A549 (cell line): ENCODE measurements around the gene SPATA31E1. TPM values are rescaled to one million over a fixed set of nuclear protein-coding genes. Genes with fewer than 3 reads are reported as not detected.

Experiments
- ATAC-seq, 2 experiments: fragments of 200-7000 bp in 1 of 2; fragments of >200 bp in 1 of 2; cut with Nextera tagmentation in 1 of 2; cut with Tn5 transposase in 1 of 2; 3 replicates each; pipeline versions ENCODE4 v1.8.0 to v1.9.1; 2018 to 2020; ENCODE audit warnings: mild to moderate bottlenecking in 1 of 2, moderate library complexity in 1 of 2
- CTCF ChIA-PET: fragments of 300-600 bp; sonication (Branson Sonifier 250); formaldehyde crosslinking; extraction: SDS; loops from one replicate; lab custom pipeline; 2021; ENCODE audit warnings: antibody characterized with exemption, inconsistent platforms; lab: Yijun Ruan, JAX
- POLR2A ChIA-PET: fragments of 350-600 bp; formaldehyde crosslinking; extraction: SDS; loops from one replicate; lab custom pipeline; 2021; ENCODE audit warnings: antibody characterized with exemption, inconsistent platforms; lab: Yijun Ruan, JAX
- DNase-seq, 2 experiments: peaks; one replicate each; pipeline versions ENCODE4 v3.0.0 to v3.0.0-alpha.2; 2011 to 2016; ENCODE audit warnings: low read depth in 1 of 2, low spot score in 1 of 2
- FAIRE-seq: peaks from 2 replicates; lab custom pipeline; 2011; peaks lifted over from hg19 to GRCh38; lab: Jason Lieb, UNC
- H3K27ac ChIP-seq, 2 experiments: fragments of >200 bp; sonication (Bioruptor Twin); formaldehyde crosslinking; 3 replicates each; pipeline ENCODE4 v1.5.1; 2016 to 2017
- H3K4me1 ChIP-seq: fragments of >200 bp; sonication (Bioruptor Twin); formaldehyde crosslinking; 3 replicates; pipeline ENCODE4 v1.6.1; 2016
- H3K4me2 ChIP-seq: fragments of >200 bp; sonication (Bioruptor Twin); formaldehyde crosslinking; 3 replicates; pipeline ENCODE4 v1.6.1; 2016
- H3K4me3 ChIP-seq: fragments of >200 bp; sonication (Bioruptor Twin); formaldehyde crosslinking; 3 replicates; pipeline ENCODE4 v1.5.1; 2016
- H3K9me3 ChIP-seq: fragments of >200 bp; sonication (Bioruptor Twin); formaldehyde crosslinking; 3 replicates; pipeline ENCODE4 v1.6.1; 2016
- CBX8 ChIP-seq: fragments of 200-600 bp; sonication (generic); IDR thresholded peaks from 2 replicates; pipeline ENCODE4 v1.6.1; 2016
- CHD2 ChIP-seq: fragments of 150-350 bp; IDR thresholded peaks from 2 replicates; pipeline ENCODE4 v1.6.1; 2014; ENCODE audit warnings: low read length; ENCODE audit not compliant: partially characterized antibody
- EHF ChIP-seq: fragments of 250-450 bp; sonication (Bioruptor Pico); IDR thresholded peaks from 2 replicates; pipeline ENCODE4 v1.5.0; 2020; ENCODE audit warnings: mild to moderate bottlenecking
- FOSB ChIP-seq: fragments of 250-450 bp; sonication (Bioruptor Pico); IDR thresholded peaks from 2 replicates; pipeline ENCODE4 v1.5.0; 2020; ENCODE audit warnings: mild to moderate bottlenecking, moderate library complexity
- FOSL2 ChIP-seq, 2 experiments: fragments of 450-650 bp in 1 of 2; fragments of >200 bp in 1 of 2; sonication (Bioruptor Twin) in 1 of 2; formaldehyde crosslinking; IDR thresholded peaks; 2 replicates each; pipeline versions ENCODE4 v1.5.0 to v1.6.1; 2016 to 2020; ENCODE audit warnings: mild to moderate bottlenecking in 1 of 2, moderate library complexity in 1 of 2
- FOXS1 ChIP-seq: fragments of 250-450 bp; sonication (Bioruptor Pico); IDR thresholded peaks from 2 replicates; pipeline ENCODE4 v1.5.0; 2020; ENCODE audit warnings: mild to moderate bottlenecking, moderate library complexity
- HEYL ChIP-seq: fragments of 250-450 bp; sonication (Bioruptor Pico); IDR thresholded peaks from 2 replicates; pipeline ENCODE4 v1.8.0; 2021; ENCODE audit warnings: mild to moderate bottlenecking, moderate library complexity
- HOXB5 ChIP-seq: fragments of 250-450 bp; sonication (Bioruptor Pico); IDR thresholded peaks from 2 replicates; pipeline ENCODE4 v1.5.0; 2020; ENCODE audit warnings: mild to moderate bottlenecking, moderate library complexity
- JUNB ChIP-seq: fragments of >200 bp; sonication (Bioruptor Twin); formaldehyde crosslinking; IDR thresholded peaks from 2 replicates; pipeline ENCODE4 v1.6.1; 2016
- KDM1A ChIP-seq: fragments of 200-600 bp; sonication (generic); IDR thresholded peaks from 2 replicates; pipeline ENCODE4 v1.6.1; 2016; ENCODE audit warnings: low read depth, mild to moderate bottlenecking
- MAFK ChIP-seq: fragments of 450-650 bp; IDR thresholded peaks from 2 replicates; pipeline ENCODE4 v1.6.1; 2014; ENCODE audit not compliant: partially characterized antibody
- NFE2L2 ChIP-seq: fragments of 150-350 bp; conservative IDR thresholded peaks from 2 replicates; pipeline ENCODE4 v1.6.1; 2014; ENCODE audit warnings: low read length
- NPAS2 ChIP-seq: fragments of 250-450 bp; sonication (Bioruptor Pico); IDR thresholded peaks from 2 replicates; pipeline ENCODE4 v1.8.0; 2022; ENCODE audit warnings: mild to moderate bottlenecking, moderate library complexity, borderline replicate concordance
- NR3C1 ChIP-seq: fragments of >200 bp; sonication (Bioruptor Twin); formaldehyde crosslinking; IDR thresholded peaks from 3 replicates; pipeline ENCODE4 v1.6.1; 2017
- PHF8 ChIP-seq: fragments of 200-600 bp; sonication (generic); IDR thresholded peaks from 2 replicates; pipeline ENCODE4 v1.6.1; 2016; ENCODE audit warnings: low read depth, mild to moderate bottlenecking, antibody characterized with exemption, moderate library complexity, borderline replicate concordance
- POLR2A ChIP-seq: IDR thresholded peaks from 2 replicates; pipeline ENCODE4 v1.6.1; 2012; ENCODE audit warnings: mild to moderate bottlenecking, low read length
- RARB ChIP-seq: fragments of 250-450 bp; sonication (Bioruptor Pico); IDR thresholded peaks from 2 replicates; pipeline ENCODE4 v1.8.0; 2021; ENCODE audit warnings: mild to moderate bottlenecking, moderate library complexity
- RCOR1 ChIP-seq: fragments of 150-350 bp; IDR thresholded peaks from 2 replicates; pipeline ENCODE4 v1.6.1; 2014; ENCODE audit warnings: antibody characterized with exemption, low read length, low read depth
- RFX5 ChIP-seq: fragments of 450-650 bp; IDR thresholded peaks from 2 replicates; pipeline ENCODE4 v1.7.1; 2014; ENCODE audit warnings: antibody characterized with exemption, mild to moderate bottlenecking, moderate library complexity
- RNF2 ChIP-seq: fragments of 200-600 bp; sonication (generic); IDR thresholded peaks from 2 replicates; pipeline ENCODE4 v1.6.1; 2016; ENCODE audit warnings: low read depth, mild to moderate bottlenecking, antibody characterized with exemption, moderate library complexity, borderline replicate concordance
- TP53 ChIP-seq: fragments of 250-450 bp; sonication (Bioruptor Pico); IDR thresholded peaks from 2 replicates; pipeline ENCODE4 v1.5.0; 2021; ENCODE audit warnings: mild to moderate bottlenecking, moderate library complexity
- ZC3H11A ChIP-seq: fragments of 450-650 bp; IDR thresholded peaks from 2 replicates; pipeline ENCODE4 v1.6.1; 2014; ENCODE audit warnings: antibody characterized with exemption, mild to moderate bottlenecking
- ZFP36 ChIP-seq: fragments of 450-650 bp; IDR thresholded peaks from 2 replicates; pipeline ENCODE4 v1.6.1; 2014; ENCODE audit warnings: borderline replicate concordance; ENCODE audit not compliant: partially characterized antibody
- ZNF302 ChIP-seq: fragments of 250-450 bp; sonication (Bioruptor Pico); IDR thresholded peaks from 2 replicates; pipeline ENCODE4 v1.9.0; 2021; ENCODE audit warnings: inconsistent platforms, mild to moderate bottlenecking, moderate library complexity
- WGBS: methylation state at CpG from one replicate; pipeline ENCODE4 v1.1.6; 2017; ENCODE audit errors: missing lambda C conversion rate; 5-methylcytosine and 5-hydroxymethylcytosine counted together
- polyA plus RNA-seq, 4 experiments: library from polyadenylated mRNA; depleted of rRNA in 3 of 4; stranded (reverse); fragments of >200 nt; fragmentation: RNase III in 1 of 4; extraction: RNeasy Plus Mini Kit Qiagen cat#74134 plus additional on column Dnase treatment in 1 of 4; gene quantifications; 2 replicates in 3 of 4; 3 replicates in 1 of 4; pipeline ENCODE4 v1.2.3, GENCODE V29; 2011 to 2017
- TF ChIP-seq, protein P1 (sequence below): fragments of 150-350 bp; IDR thresholded peaks from 2 replicates; pipeline ENCODE4 v1.6.1; 2014; ENCODE audit warnings: low read depth, mild to moderate bottlenecking, low read length
- TF ChIP-seq, protein P2 (sequence below): fragments of 200-600 bp; sonication (generic); IDR thresholded peaks from 2 replicates; pipeline ENCODE4 v1.6.1; 2016; ENCODE audit warnings: antibody characterized with exemption, mild to moderate bottlenecking, moderate library complexity
- TF ChIP-seq, protein P3 (sequence below): fragments of 450-650 bp; IDR thresholded peaks from 2 replicates; pipeline ENCODE4 v1.6.1; 2014; ENCODE audit warnings: antibody characterized with exemption
- TF ChIP-seq, protein P4 (sequence below): fragments of 250-450 bp; sonication (Bioruptor Pico); IDR thresholded peaks from 2 replicates; pipeline ENCODE4 v1.5.0; 2020; ENCODE audit warnings: low read depth, mild to moderate bottlenecking, moderate library complexity

Gene SPATA31E1
- polyA plus RNA-seq, 2 of the 4 experiments (the other 2 are of a cell fraction), result not detected

DNA sequence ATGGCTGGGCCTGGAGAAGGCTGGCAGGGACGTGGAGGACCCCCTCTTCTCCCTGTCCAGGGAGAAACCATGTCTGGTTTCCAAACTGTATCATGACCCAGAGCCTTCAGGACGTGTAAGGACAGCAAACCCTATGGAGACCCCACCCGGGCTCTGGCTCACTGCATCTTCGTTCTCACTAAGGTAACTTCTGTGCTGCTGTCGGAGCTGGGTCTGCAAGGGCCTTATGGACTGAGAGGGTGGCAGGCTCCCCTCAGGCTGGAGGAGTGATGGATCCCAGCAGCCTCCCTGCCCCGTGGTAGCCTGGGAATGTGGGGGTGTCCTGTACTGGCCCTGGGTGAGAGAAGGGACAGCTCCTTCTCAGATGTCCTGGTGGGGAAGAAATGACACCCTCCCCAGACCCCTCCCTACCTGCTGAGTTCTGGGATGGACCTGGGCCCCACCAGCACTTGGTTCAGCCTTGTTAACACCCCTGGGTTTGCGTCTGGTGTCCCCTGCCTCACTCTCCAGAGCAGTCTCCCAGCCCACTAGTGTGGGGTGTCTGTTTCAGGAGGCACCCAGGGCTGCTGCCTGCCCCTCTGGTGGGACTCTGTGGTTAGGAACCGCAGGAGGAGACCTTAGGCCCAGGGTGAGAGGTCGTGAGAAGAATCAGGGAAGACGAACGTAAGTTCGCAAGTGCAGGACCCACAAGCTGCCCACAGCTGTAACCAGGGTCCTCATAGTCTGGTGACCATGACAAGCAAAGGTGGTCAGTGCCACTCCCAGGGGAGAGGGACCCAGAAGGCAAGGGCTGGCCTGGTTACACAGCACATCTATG lies 6.6 kb downstream of the SPATA31E1 start:
- TF ChIP-seq FOXS1, result no peak
- no peak for TF ChIP-seq CHD2
- no peak for TF ChIP-seq CBX8
- no peak for TF ChIP-seq TP53 (CRISPR knock-in tag)
- TF ChIP-seq FOSB (CRISPR knock-in tag), result no peak
- no peak for TF ChIP-seq HOXB5
- no peak for TF ChIP-seq ZFP36
- no peak for TF ChIP-seq RNF2
- TF ChIP-seq, protein P1, sequence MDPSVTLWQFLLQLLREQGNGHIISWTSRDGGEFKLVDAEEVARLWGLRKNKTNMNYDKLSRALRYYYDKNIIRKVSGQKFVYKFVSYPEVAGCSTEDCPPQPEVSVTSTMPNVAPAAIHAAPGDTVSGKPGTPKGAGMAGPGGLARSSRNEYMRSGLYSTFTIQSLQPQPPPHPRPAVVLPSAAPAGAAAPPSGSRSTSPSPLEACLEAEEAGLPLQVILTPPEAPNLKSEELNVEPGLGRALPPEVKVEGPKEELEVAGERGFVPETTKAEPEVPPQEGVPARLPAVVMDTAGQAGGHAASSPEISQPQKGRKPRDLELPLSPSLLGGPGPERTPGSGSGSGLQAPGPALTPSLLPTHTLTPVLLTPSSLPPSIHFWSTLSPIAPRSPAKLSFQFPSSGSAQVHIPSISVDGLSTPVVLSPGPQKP, result no peak
- no peak for TF ChIP-seq NR3C1
- TF ChIP-seq NPAS2, result no peak
- TF ChIP-seq ZC3H11A, result no peak
- no peak for TF ChIP-seq ZNF302
- 75% methylated on average over 10 of the region's 12 CpGs for WGBS
- ChIA-PET POLR2A (no interaction called here), CTCF (interaction anchor here (1.0 to 1.7 kb wide), 2 partner anchors 118 to 209 kb away, joined by 3 to 4 read pairs; no protein-coding TSS in a partner anchor)
- no peak overlapping the region for H3K4me2 ChIP-seq
- ATAC-seq (no peak), FAIRE-seq (no peak), DNase-seq (no peak)
- no peaks in the 10 kb centered on the region for H3K9me3 ChIP-seq
- no peak overlapping the region for H3K27ac ChIP-seq
- H3K4me3 ChIP-seq, result no peak overlapping the region
- no peaks in the 10 kb centered on the region for H3K4me1 ChIP-seq

DNA sequence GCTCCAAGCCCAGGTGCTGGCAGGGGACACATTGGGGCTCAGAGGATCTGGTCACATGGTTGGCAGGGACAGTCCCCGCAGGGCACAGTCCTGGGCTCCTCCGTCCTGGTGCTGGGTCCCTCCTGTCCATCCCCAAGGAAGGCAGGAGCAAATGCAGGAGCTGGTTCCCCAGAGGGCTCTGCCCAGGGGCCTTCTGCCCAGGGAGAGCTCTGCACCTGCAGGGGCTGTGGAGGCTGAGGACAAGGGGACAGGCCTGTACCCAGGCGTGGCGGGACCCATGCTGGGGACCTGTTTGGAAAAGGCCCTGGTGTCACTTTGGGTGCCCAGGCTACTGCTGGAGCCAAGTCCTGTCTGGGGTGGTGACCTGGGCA lies 7.2 kb downstream of the SPATA31E1 start:
- ATAC-seq, result no peak
- Histone ChIP-seq H3K9me3 (no peaks in the 10 kb centered on the region), H3K4me1 (no peaks in the 10 kb centered on the region), H3K4me2 (no peak overlapping the region), H3K4me3 (no peak overlapping the region), H3K27ac (no peak overlapping the region)
- WGBS, result 100% methylated on average over 3 of the region's 4 CpGs
- TF ChIP-seq ZC3H11A, result no peak
- TF ChIP-seq JUNB, result no peak
- TF ChIP-seq EHF, result no peak
- TF ChIP-seq KDM1A, result no peak
- TF ChIP-seq MAFK, result no peak
- TF ChIP-seq PHF8, result no peak
- TF ChIP-seq RARB (CRISPR knock-in tag), result no peak
- no peak for TF ChIP-seq HOXB5
- TF ChIP-seq, protein P2, sequence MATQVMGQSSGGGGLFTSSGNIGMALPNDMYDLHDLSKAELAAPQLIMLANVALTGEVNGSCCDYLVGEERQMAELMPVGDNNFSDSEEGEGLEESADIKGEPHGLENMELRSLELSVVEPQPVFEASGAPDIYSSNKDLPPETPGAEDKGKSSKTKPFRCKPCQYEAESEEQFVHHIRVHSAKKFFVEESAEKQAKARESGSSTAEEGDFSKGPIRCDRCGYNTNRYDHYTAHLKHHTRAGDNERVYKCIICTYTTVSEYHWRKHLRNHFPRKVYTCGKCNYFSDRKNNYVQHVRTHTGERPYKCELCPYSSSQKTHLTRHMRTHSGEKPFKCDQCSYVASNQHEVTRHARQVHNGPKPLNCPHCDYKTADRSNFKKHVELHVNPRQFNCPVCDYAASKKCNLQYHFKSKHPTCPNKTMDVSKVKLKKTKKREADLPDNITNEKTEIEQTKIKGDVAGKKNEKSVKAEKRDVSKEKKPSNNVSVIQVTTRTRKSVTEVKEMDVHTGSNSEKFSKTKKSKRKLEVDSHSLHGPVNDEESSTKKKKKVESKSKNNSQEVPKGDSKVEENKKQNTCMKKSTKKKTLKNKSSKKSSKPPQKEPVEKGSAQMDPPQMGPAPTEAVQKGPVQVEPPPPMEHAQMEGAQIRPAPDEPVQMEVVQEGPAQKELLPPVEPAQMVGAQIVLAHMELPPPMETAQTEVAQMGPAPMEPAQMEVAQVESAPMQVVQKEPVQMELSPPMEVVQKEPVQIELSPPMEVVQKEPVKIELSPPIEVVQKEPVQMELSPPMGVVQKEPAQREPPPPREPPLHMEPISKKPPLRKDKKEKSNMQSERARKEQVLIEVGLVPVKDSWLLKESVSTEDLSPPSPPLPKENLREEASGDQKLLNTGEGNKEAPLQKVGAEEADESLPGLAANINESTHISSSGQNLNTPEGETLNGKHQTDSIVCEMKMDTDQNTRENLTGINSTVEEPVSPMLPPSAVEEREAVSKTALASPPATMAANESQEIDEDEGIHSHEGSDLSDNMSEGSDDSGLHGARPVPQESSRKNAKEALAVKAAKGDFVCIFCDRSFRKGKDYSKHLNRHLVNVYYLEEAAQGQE, result no peak
- no peak for TF ChIP-seq ZNF302
- TF ChIP-seq FOSL2 (IDR thresholded peaks at IDR 0.05), result no peak
- no peak for TF ChIP-seq FOSL2 (CRISPR knock-in tag; IDR thresholded peaks at IDR 0.05)
- TF ChIP-seq NFE2L2, result no peak
- no peak for TF ChIP-seq HEYL (CRISPR knock-in tag)
- no peak for TF ChIP-seq RFX5
- TF ChIP-seq, protein P3, sequence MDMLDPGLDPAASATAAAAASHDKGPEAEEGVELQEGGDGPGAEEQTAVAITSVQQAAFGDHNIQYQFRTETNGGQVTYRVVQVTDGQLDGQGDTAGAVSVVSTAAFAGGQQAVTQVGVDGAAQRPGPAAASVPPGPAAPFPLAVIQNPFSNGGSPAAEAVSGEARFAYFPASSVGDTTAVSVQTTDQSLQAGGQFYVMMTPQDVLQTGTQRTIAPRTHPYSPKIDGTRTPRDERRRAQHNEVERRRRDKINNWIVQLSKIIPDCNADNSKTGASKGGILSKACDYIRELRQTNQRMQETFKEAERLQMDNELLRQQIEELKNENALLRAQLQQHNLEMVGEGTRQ, result no peak
- TF ChIP-seq RCOR1, result no peak
- no peak for TF ChIP-seq FOSB (CRISPR knock-in tag)
- TF ChIP-seq, protein P4, sequence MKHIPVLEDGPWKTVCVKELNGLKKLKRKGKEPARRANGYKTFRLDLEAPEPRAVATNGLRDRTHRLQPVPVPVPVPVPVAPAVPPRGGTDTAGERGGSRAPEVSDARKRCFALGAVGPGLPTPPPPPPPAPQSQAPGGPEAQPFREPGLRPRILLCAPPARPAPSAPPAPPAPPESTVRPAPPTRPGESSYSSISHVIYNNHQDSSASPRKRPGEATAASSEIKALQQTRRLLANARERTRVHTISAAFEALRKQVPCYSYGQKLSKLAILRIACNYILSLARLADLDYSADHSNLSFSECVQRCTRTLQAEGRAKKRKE (CRISPR knock-in tag), result no peak
- TF ChIP-seq POLR2A, result no peak
- FAIRE-seq, result no peak
- ChIA-PET POLR2A (no interaction called here), CTCF (interaction anchor here (1.0 to 1.7 kb wide), 2 partner anchors 118 to 209 kb away, joined by 3 to 4 read pairs; no protein-coding TSS in a partner anchor)
- no peak for DNase-seq
